ENCODE results near the gene FAM81B.

Gene FAM81B

DNA sequence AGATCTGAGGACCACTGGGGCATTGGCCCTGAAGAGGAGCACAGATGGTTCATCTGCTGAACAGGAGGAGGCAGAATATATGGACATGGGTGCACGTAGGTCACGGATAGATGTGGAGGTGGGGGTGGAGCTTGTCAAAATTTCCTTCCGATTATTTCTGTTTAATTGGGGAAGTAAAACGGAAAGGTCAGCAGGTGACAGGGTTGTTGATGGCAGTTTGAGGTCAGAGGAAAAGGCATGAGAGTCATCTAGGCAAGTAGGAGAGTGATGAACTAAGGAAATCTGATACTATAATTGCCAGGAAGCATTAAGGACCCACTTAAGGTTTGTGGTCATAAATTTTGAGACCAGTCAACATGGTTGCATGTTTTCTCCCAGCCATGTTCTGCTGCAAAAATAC lies 8.4 kb upstream of the FAM81B start (continued):
- TF ChIP-seq ZBTB11 (tag by site-specific recombination; conservative IDR thresholded peaks at IDR 0.05; ENCODE audit: low read depth), result no peak
- no peak for TF ChIP-seq ZNF624 (tag by site-specific recombination; IDR thresholded peaks at IDR 0.05)
- no peak for TF ChIP-seq ZNF362 (tag by site-specific recombination; IDR thresholded peaks at IDR 0.05)
- TF ChIP-seq ZNF433 (tag by site-specific recombination; IDR thresholded peaks at IDR 0.05; ENCODE audit: low read depth), result no peak
- TF ChIP-seq HOXA7 (CRISPR knock-in tag; IDR thresholded peaks at IDR 0.05; ENCODE audit: borderline replicate concordance), result no peak
- no peak for TF ChIP-seq ZNF626 (tag by site-specific recombination; IDR thresholded peaks at IDR 0.05)
- 0 out of 2 replicates have a peak, but pooled peaks have one; percentile 59 for TF ChIP-seq ZNF501 (tag by site-specific recombination; IDR thresholded peaks at IDR 0.05)
- TF ChIP-seq, protein P1, sequence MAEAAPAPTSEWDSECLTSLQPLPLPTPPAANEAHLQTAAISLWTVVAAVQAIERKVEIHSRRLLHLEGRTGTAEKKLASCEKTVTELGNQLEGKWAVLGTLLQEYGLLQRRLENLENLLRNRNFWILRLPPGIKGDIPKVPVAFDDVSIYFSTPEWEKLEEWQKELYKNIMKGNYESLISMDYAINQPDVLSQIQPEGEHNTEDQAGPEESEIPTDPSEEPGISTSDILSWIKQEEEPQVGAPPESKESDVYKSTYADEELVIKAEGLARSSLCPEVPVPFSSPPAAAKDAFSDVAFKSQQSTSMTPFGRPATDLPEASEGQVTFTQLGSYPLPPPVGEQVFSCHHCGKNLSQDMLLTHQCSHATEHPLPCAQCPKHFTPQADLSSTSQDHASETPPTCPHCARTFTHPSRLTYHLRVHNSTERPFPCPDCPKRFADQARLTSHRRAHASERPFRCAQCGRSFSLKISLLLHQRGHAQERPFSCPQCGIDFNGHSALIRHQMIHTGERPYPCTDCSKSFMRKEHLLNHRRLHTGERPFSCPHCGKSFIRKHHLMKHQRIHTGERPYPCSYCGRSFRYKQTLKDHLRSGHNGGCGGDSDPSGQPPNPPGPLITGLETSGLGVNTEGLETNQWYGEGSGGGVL (tag by site-specific recombination; IDR thresholded peaks at IDR 0.05), result peak; percentile 61
- no peak for TF ChIP-seq ZNF561 (tag by site-specific recombination; IDR thresholded peaks at IDR 0.05; ENCODE audit: borderline replicate concordance)
- peak; percentile 43; the same call in 1 of the 2 replicates for TF ChIP-seq ZXDB (tag by site-specific recombination; IDR thresholded peaks at IDR 0.05)
- TF ChIP-seq ZNF184 (tag by site-specific recombination; IDR thresholded peaks at IDR 0.05), result peak; percentile 16; the same call in 1 of the 2 replicates
- TF ChIP-seq ZBTB20 (tag by site-specific recombination; IDR thresholded peaks at IDR 0.05), result no peak
- TF ChIP-seq ZNF701 (tag by site-specific recombination; IDR thresholded peaks at IDR 0.05), result no peak
- TF ChIP-seq ZNF302 (tag by site-specific recombination; IDR thresholded peaks at IDR 0.05; ENCODE audit: low read depth), result no peak
- TF ChIP-seq ZNF785 (tag by site-specific recombination; IDR thresholded peaks at IDR 0.05), result no peak
- no peak for TF ChIP-seq ZNF239 (tag by site-specific recombination; IDR thresholded peaks at IDR 0.05)
- no peak for TF ChIP-seq ZNF211 (tag by site-specific recombination; IDR thresholded peaks at IDR 0.05; ENCODE audit: low read depth)
- TF ChIP-seq ZNF510 (tag by site-specific recombination; IDR thresholded peaks at IDR 0.05; ENCODE audit: insufficient replicate concordance), result no peak
- no peak for TF ChIP-seq ZNF585B (tag by site-specific recombination; IDR thresholded peaks at IDR 0.05)
- TF ChIP-seq ELK4 (IDR thresholded peaks at IDR 0.05; ENCODE audit: borderline replicate concordance, low read depth, low read length), result no peak
- no peak for TF ChIP-seq ZNF76 (tag by site-specific recombination; IDR thresholded peaks at IDR 0.05; ENCODE audit: borderline replicate concordance, low read depth)
- TF ChIP-seq, protein P2, sequence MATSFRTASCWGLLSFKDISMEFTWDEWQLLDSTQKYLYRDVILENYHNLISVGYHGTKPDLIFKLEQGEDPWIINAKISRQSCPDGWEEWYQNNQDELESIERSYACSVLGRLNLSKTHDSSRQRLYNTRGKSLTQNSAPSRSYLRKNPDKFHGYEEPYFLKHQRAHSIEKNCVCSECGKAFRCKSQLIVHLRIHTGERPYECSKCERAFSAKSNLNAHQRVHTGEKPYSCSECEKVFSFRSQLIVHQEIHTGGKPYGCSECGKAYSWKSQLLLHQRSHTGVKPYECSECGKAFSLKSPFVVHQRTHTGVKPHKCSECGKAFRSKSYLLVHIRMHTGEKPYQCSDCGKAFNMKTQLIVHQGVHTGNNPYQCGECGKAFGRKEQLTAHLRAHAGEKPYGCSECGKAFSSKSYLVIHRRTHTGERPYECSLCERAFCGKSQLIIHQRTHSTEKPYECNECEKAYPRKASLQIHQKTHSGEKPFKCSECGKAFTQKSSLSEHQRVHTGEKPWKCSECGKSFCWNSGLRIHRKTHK (tag by site-specific recombination; IDR thresholded peaks at IDR 0.05), result no peak
- TF ChIP-seq ZBTB8A (tag by site-specific recombination; IDR thresholded peaks at IDR 0.05), result no peak
- TF ChIP-seq ZSCAN30 (tag by site-specific recombination; IDR thresholded peaks at IDR 0.05), result peak; percentile 50; the same call in 1 of the 2 replicates
- no peak; the same call in 1 of the 2 replicates for TF ChIP-seq PRDM1 (tag by site-specific recombination; IDR thresholded peaks at IDR 0.05)
- TF ChIP-seq, protein P3, sequence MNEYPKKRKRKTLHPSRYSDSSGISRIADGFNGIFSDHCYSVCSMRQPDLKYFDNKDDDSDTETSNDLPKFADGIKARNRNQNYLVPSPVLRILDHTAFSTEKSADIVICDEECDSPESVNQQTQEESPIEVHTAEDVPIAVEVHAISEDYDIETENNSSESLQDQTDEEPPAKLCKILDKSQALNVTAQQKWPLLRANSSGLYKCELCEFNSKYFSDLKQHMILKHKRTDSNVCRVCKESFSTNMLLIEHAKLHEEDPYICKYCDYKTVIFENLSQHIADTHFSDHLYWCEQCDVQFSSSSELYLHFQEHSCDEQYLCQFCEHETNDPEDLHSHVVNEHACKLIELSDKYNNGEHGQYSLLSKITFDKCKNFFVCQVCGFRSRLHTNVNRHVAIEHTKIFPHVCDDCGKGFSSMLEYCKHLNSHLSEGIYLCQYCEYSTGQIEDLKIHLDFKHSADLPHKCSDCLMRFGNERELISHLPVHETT (tag by site-specific recombination; IDR thresholded peaks at IDR 0.05), result 0 out of 2 replicates have a peak, but pooled peaks have one; percentile 48
- TF ChIP-seq KLF10 (tag by site-specific recombination; IDR thresholded peaks at IDR 0.05), result no peak
- peak; percentile 50; the same call in 1 of the 2 replicates for TF ChIP-seq ZNF394 (tag by site-specific recombination; IDR thresholded peaks at IDR 0.05; ENCODE audit: borderline replicate concordance)
- TF ChIP-seq ZNF292 (tag by site-specific recombination; IDR thresholded peaks at IDR 0.05; ENCODE audit: borderline replicate concordance, low read depth), result no peak

Data from HEK293 (cell line).